LNCaP clone FGC (cell line): ENCODE results near the gene ELAVL4.

Experiments used
- DNase-seq: peaks from one replicate; pipeline ENCODE4 v3.0.0-alpha.2; 2011; ENCODE audit warnings: low read depth
- H3K4me3 ChIP-seq: 2 replicates; pipeline ENCODE4 v1.5.1; 2011; ENCODE audit warnings: mild to moderate bottlenecking, low read depth, low read length, control low read depth
- CTCF ChIP-seq: IDR thresholded peaks from 2 replicates; pipeline ENCODE4 v1.5.1; 2012; ENCODE audit warnings: mild to moderate bottlenecking; ENCODE audit not compliant: control insufficient read depth, insufficient read depth; ENCODE audit errors: extremely low read depth

The ELAVL4 gene

GRCh38 chr1:50091068-50091467 is 17.7 kb upstream of the ELAVL4 start:
- no peak overlapping the region for H3K4me3 ChIP-seq
- DNase-seq: no peak
- no peak for TF ChIP-seq CTCF

GRCh38 chr1:50095716-50096115 is 13.0 kb upstream of the ELAVL4 start:
- no peak for DNase-seq
- no peak overlapping the region for H3K4me3 ChIP-seq
- TF ChIP-seq CTCF: no peak

GRCh38 chr1:50097021-50097679 is 11.6 kb upstream of the ELAVL4 start:
- TF ChIP-seq CTCF: no peak
- no peak overlapping the region for H3K4me3 ChIP-seq
- no peak for DNase-seq

- DNase-seq: no peak
- no peak overlapping the region for H3K4me3 ChIP-seq
- no peak for TF ChIP-seq CTCF
These were observed 10.9 kb upstream of the ELAVL4 start for GRCh38 chr1:50097791-50098190.

- no peak overlapping the region for H3K4me3 ChIP-seq
- no peak for TF ChIP-seq CTCF
- DNase-seq: no peak
These were observed 10.1 kb upstream of the ELAVL4 start for GRCh38 chr1:50098591-50099021.

- TF ChIP-seq CTCF: no peak
- no peak overlapping the region for H3K4me3 ChIP-seq
- no peak for DNase-seq
These were observed 9.1 kb upstream of the ELAVL4 start for GRCh38 chr1:50099654-50100053.

- H3K4me3 ChIP-seq: no peak overlapping the region
- TF ChIP-seq CTCF: no peak
- DNase-seq: no peak
These were observed 5.1 kb upstream of the ELAVL4 start for GRCh38 chr1:50103615-50104081.
